Endothelial cell of umbilical vein (primary cell): ENCODE results near the gene CNNM3.

Experiments used
- CTCF ChIP-seq, 2 donors: IDR thresholded peaks; 1 replicate in 1 of 2; 2 replicates in 1 of 2; pipeline ENCODE4 v1.5.1; 2011; ENCODE audit warnings: low read length in 2 of 2, mild to moderate bottlenecking in 2 of 2, moderate library complexity in 2 of 2, control low read depth in 1 of 2, inconsistent platforms in 1 of 2, low read depth in 1 of 2; ENCODE audit not compliant: insufficient read depth in 1 of 2; ENCODE audit errors: extremely low read depth in 1 of 2
- EZH2 ChIP-seq: IDR thresholded peaks from 2 replicates; pipeline ENCODE4 v1.6.1; 2012; ENCODE audit warnings: borderline replicate concordance, low read depth, mild to moderate bottlenecking, moderate library complexity, low read length, inconsistent platforms; ENCODE audit not compliant: severe bottlenecking
- JUN ChIP-seq: IDR thresholded peaks from 2 replicates; pipeline ENCODE4 v1.6.1; 2011; ENCODE audit warnings: borderline replicate concordance, low read depth; ENCODE audit not compliant: insufficient read length, insufficient read depth
- POLR2A ChIP-seq: IDR thresholded peaks from 2 replicates; pipeline ENCODE4 v1.6.1; 2012; ENCODE audit warnings: low read depth, mild to moderate bottlenecking, control low read depth, low read length
- POLR2AphosphoS5 ChIP-seq: IDR thresholded peaks from 2 replicates; pipeline ENCODE4 v1.6.1; 2012; ENCODE audit warnings: low read depth, mild to moderate bottlenecking, control low read depth, low read length, moderate library complexity; ENCODE audit not compliant: insufficient read depth

GRCh38 chr2:96857667-96858372 is 41.8 kb downstream of the CNNM3 start, which contains the start of gene ANKRD39:
- TF ChIP-seq CTCF (IDR thresholded peaks at IDR 0.05; ENCODE audit: extremely low read depth in 1 of 2, insufficient read depth in 1 of 2, low read depth in 1 of 2, low read length in 2 of 2) (peak; percentile 82 to 83), POLR2AphosphoS5 (peak; percentile 80), POLR2A (peak; percentile 86), EZH2 (no peak), JUN (no peak)
